ENCODE results near the gene PPM1D.

DNA sequence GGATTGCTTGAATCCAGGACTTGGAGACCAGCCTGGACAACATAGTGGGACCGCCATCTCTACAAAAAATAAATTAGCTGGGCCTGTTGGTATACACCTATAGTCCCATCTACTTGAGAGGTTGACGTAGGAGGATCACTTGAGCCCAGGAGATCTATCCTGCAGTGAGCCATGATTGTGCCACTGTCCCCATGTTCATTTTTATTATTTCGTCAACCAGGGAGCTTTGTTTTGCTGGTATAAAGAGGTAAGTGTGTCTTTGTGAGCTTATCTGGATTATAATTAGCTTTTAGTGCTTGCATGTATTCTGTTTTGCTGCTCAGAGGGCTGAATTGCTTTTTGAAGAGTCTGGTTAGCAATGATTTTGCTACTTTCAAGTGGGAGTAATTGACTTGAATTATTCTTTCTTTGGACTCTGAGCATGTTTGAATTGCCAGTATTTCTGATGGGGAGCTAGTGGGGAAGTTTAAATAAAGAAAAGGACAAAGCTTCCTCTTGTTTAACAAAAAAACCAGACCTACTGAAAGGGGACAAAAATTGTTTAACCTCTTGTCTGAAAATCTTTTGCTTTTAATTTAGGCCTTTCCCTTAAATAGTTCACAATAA, 46.0 kb downstream of the PPM1D start:
- TF ChIP-seq CTCF (conservative IDR thresholded peaks at IDR 0.05) = no peak
- no peak for TF ChIP-seq EZH2 (IDR thresholded peaks at IDR 0.05; ENCODE audit: low read depth)

Measured in PC-9 (cell line).